PC-9 (cell line): ENCODE results near the gene ASXL1. TPM values are rescaled to one million over a fixed set of nuclear protein-coding genes. Genes with fewer than 3 reads are reported as not detected.
A peak's percentile ranks its signal among the peaks of the same experiment; 100 is the strongest.

Experiments used
- BruUV-seq: library from RNA; stranded (reverse); fragments of 400-500 nt; replicated peaks from 2 replicates; lab custom pipeline; 2021; lab: Mats Ljungman, UMichigan
- CTCF ChIA-PET: fragments of 300-600 bp; sonication (Branson Sonifier 250); formaldehyde crosslinking; loops from one replicate; lab custom pipeline; 2022; ENCODE audit warnings: antibody characterized with exemption; lab: Charles Lee
- POLR2A ChIA-PET: fragments of 300-600 bp; sonication (Branson Sonifier 250); formaldehyde crosslinking; loops from one replicate; lab custom pipeline; 2022; ENCODE audit warnings: antibody characterized with exemption; ENCODE audit not compliant: unreplicated experiment; lab: Charles Lee
- DNase-seq, 2 experiments: peaks; one replicate each; pipeline versions ENCODE4 v3.0.0 to v3.0.0-alpha.2; 2015 to 2022; ENCODE audit warnings: mixed read lengths in 1 of 2
- H2AFZ ChIP-seq: fragments of 200-600 bp; sonication (generic); 2 replicates; pipeline ENCODE4 v1.8.1; 2017; ENCODE audit warnings: antibody characterized with exemption
- H3F3A ChIP-seq: fragments of 200-600 bp; sonication (generic); 2 replicates; pipeline ENCODE4 v1.8.1; 2017; ENCODE audit warnings: antibody characterized with exemption, mild to moderate bottlenecking, low read depth; ENCODE audit not compliant: insufficient read depth
- H3K27ac ChIP-seq: fragments of 200-600 bp; sonication (generic); 2 replicates; pipeline ENCODE4 v1.6.1; 2016; ENCODE audit warnings: mixed run types
- H3K27me3 ChIP-seq: fragments of 200-600 bp; sonication (generic); 2 replicates; pipeline ENCODE4 v1.6.1; 2016; ENCODE audit warnings: low read depth, mixed run types; ENCODE audit not compliant: insufficient read depth
- H3K36me3 ChIP-seq: fragments of 200-600 bp; sonication (generic); 2 replicates; pipeline ENCODE4 v1.6.1; 2016; ENCODE audit warnings: low read depth, mixed run types
- H3K4me1 ChIP-seq: fragments of 200-600 bp; sonication (generic); replicated peaks from 2 replicates; pipeline ENCODE4 v1.6.1; 2016; ENCODE audit warnings: mixed run types; ENCODE audit not compliant: insufficient read depth
- H3K4me2 ChIP-seq: fragments of 200-600 bp; sonication (generic); 2 replicates; pipeline ENCODE4 v1.6.1; 2017; ENCODE audit warnings: mixed run types
- H3K4me3 ChIP-seq: fragments of 200-600 bp; sonication (generic); 2 replicates; pipeline ENCODE4 v1.6.1; 2016; ENCODE audit warnings: mixed run types
- H3K79me2 ChIP-seq: fragments of 200-600 bp; sonication (generic); 2 replicates; pipeline ENCODE4 v1.6.1; 2017; ENCODE audit warnings: low read depth, mixed run types
- H3K9me2 ChIP-seq: fragments of 200-600 bp; sonication (generic); 2 replicates; pipeline ENCODE4 v1.8.1; 2017; ENCODE audit warnings: mild to moderate bottlenecking; ENCODE audit not compliant: insufficient read depth
- H3K9me3 ChIP-seq: fragments of 200-600 bp; sonication (generic); 2 replicates; pipeline ENCODE4 v1.8.1; 2016; ENCODE audit warnings: low read depth; ENCODE audit not compliant: insufficient read depth
- H4K20me1 ChIP-seq: fragments of 200-600 bp; sonication (generic); 2 replicates; pipeline ENCODE4 v1.8.1; 2017; ENCODE audit not compliant: insufficient read depth
- EZH2 ChIP-seq: fragments of 200-600 bp; sonication (generic); IDR thresholded peaks from 2 replicates; pipeline ENCODE4 v1.8.0; 2017; ENCODE audit warnings: antibody characterized with exemption, low read depth
- intact Hi-C: fragments of 100-400 bp; cut with micrococcal nuclease; formaldehyde crosslinking; loops from one replicate; pipeline ENCODE4 v1.10.0; 2022; ENCODE audit not compliant: unreplicated experiment
- total RNA-seq: library from RNA; stranded (reverse); gene quantifications from 2 replicates; pipeline ENCODE4 v1.2.3, GENCODE V29; 2021
- TF ChIP-seq, protein P1 (sequence below): fragments of 200-600 bp; sonication (generic); conservative IDR thresholded peaks from 2 replicates; pipeline ENCODE4 v1.6.1; 2017; ENCODE audit warnings: mixed run types, antibody characterized with exemption, mild to moderate bottlenecking, moderate library complexity

The ASXL1 gene
- total RNA-seq, 1 experiment from 2014 or later, result 123 TPM

DNA sequence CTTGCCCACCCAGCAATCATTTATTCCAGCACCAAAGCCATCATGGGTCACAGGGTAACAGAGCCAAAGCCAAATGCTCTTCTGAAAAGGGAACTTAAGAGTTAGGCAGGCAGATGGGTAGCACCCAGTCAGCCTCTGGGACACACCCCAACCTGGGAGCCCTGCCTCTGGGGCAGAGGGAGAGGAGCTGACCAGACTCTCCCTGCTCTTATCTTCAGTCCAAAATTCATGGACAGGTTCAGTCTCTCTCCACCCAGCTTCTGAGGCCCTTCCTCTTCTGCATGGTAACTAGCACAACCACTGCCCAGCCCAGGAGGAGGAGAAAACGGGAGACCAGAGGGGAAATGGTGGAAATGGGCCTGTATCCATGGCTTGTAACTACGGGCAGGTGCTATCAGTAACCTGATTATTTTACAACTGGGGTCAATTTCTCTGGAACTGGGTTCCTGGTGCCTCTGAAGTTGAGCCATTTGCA is 121.6 kb downstream of the ASXL1 start:
- ChIA-PET POLR2A (no interaction called here), CTCF (no interaction called here)
- H4K20me1 ChIP-seq, result peaks cover 30% of the 10 kb centered on the region

DNA sequence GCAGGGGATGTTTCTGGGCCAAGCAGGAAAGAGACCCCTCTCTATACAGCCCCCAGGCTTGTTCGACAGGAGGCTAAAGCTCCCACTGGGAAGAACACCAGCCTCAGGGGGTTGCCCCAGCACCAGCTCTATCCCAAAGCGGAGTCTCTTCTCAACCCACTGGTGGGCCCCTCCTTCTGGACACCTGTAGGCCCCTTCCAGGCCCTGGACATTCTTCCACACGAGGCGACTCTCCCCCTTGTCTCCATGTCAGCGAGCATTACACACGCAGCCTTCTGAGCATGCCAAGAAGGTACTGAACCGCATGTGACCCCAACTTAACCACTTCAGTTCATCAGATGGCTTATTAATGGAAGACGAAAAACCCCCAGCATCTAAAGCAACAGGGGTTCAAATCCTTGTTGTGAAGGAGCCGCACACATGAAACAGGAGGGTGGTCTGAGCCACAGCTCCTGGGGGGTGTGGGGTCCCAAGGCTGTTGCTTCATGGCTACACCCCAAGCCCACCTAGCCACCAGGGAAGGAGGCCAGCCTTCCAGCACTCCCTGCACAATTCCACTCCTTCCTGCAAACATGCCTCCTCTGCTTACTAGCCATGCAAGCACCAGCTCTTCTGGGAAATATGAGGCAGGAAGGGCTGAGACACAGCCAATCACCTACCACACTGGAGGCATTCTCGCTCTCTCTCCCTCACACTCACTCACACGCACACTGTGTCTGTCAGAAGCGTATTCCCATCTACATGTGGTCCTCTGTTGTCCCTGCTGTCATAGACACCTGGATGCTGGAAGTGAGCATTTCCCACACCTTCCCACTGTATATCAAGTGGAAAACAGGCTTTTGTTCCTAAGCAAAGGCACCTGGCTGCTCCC is 122.5 kb downstream of the ASXL1 start:
- Histone ChIP-seq H3K36me3 (no peaks in the 10 kb centered on the region), H3K27ac (no peak overlapping the region), H3K4me2 (no peak overlapping the region), H3K9me3 (no peaks in the 10 kb centered on the region), H3K4me1 (peaks cover 30% of the 10 kb centered on the region), H3K27me3 (no peaks in the 10 kb centered on the region), H4K20me1 (peaks cover 30% of the 10 kb centered on the region), H3K9me2 (no peaks in the 10 kb centered on the region), H3K79me2 (peaks cover 51% of the 10 kb centered on the region), H3F3A (peaks cover 24% of the 10 kb centered on the region; the same call in 1 of the 2 replicates), H3K4me3 (no peak overlapping the region), H2AFZ (no peak overlapping the region)
- TF ChIP-seq, protein P1, sequence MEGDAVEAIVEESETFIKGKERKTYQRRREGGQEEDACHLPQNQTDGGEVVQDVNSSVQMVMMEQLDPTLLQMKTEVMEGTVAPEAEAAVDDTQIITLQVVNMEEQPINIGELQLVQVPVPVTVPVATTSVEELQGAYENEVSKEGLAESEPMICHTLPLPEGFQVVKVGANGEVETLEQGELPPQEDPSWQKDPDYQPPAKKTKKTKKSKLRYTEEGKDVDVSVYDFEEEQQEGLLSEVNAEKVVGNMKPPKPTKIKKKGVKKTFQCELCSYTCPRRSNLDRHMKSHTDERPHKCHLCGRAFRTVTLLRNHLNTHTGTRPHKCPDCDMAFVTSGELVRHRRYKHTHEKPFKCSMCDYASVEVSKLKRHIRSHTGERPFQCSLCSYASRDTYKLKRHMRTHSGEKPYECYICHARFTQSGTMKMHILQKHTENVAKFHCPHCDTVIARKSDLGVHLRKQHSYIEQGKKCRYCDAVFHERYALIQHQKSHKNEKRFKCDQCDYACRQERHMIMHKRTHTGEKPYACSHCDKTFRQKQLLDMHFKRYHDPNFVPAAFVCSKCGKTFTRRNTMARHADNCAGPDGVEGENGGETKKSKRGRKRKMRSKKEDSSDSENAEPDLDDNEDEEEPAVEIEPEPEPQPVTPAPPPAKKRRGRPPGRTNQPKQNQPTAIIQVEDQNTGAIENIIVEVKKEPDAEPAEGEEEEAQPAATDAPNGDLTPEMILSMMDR, result no peak
- TF ChIP-seq EZH2, result no peak
- POLR2A ChIA-PET, result no interaction called here
- BruUV-seq, result no TSS peak
- intact Hi-C loops, result loop anchor here (10.0 kb wide), 1 partner anchor 646 kb away; no protein-coding TSS in a partner anchor
- DNase-seq, result no peak
- CTCF ChIA-PET, result no interaction called here

More for the DNA sequence above, 121.6 kb downstream of the ASXL1 start:
- TF ChIP-seq, protein P1, result no peak
- no peak for TF ChIP-seq EZH2
- no peaks in the 10 kb centered on the region for H3K27me3 ChIP-seq
- BruUV-seq, result no TSS peak
- no peak overlapping the region for H3K4me2 ChIP-seq
- H3K9me3 ChIP-seq, result no peaks in the 10 kb centered on the region
- no peaks in the 10 kb centered on the region for H3K9me2 ChIP-seq
- DNase-seq, result no peak
- H3K27ac ChIP-seq, result no peak overlapping the region
- no peaks in the 10 kb centered on the region for H3K36me3 ChIP-seq
- intact Hi-C loops, result loop anchor here (10.0 kb wide), 1 partner anchor 645 kb away; no protein-coding TSS in a partner anchor
- peaks cover 32% of the 10 kb centered on the region for H3K4me1 ChIP-seq
- no peak overlapping the region for H2AFZ ChIP-seq
- H3K79me2 ChIP-seq, result peaks cover 54% of the 10 kb centered on the region
- H3K4me3 ChIP-seq, result no peak overlapping the region
- H3F3A ChIP-seq, result peaks cover 22% of the 10 kb centered on the region; the same call in 1 of the 2 replicates

DNA sequence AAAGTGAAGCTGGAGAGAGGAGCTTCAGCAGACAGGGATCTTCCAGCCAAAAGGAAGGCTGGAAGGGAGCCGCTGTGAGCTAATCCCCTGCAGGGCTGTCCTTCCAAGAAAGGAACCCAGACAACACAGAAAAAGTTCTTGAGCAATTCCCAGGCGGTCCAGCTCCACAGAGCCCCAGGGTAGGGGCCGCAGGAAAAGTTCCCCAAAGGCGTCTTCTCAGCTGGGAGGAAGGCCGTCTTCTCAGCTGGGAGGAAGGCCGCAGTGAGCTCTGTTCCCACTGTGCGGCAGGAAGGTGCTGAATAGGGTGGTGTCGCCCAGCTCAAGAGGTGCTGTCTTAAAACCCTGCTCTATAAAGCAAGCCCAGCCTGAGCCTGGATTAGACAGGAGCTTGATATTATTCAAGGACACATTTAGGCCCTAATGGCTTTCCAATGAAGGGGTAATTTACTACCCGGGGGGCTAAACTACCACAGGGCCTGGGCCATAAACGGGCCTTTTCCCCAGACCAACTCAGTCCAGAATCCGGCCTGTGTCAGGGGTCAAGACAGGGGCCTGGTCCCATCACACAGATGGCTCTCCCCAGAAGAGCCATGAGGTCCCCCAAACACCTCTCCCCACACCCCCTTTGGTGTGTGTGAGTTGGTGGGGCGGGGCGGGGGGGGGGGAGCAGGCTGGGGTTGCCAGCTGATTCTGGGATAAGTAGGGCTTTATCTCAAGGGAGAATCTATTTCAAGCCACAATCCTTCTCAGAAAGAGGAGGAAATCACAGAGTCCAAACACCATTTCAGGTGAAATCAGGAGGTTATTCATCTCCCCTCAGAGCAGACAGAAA is 123.4 kb downstream of the ASXL1 start:
- no peak overlapping the region for H2AFZ ChIP-seq
- DNase-seq, result no peak

More for the DNA sequence above, 123.4 kb downstream of the ASXL1 start:
- POLR2A ChIA-PET, result no interaction called here
- Histone ChIP-seq H3K79me2 (peaks cover 48% of the 10 kb centered on the region), H3K9me3 (no peaks in the 10 kb centered on the region), H3K27me3 (no peaks in the 10 kb centered on the region), H3K4me1 (peaks cover 22% of the 10 kb centered on the region), H3K9me2 (no peaks in the 10 kb centered on the region), H3K36me3 (no peaks in the 10 kb centered on the region), H3K27ac (no peak overlapping the region), H3K4me3 (no peak overlapping the region; the same call in 1 of the 2 replicates), H4K20me1 (peaks cover 30% of the 10 kb centered on the region), H3F3A (peaks cover 23% of the 10 kb centered on the region; the same call in 1 of the 2 replicates), H3K4me2 (peak overlapping the region; percentile 80)
- no peak for TF ChIP-seq EZH2
- TF ChIP-seq, protein P1, result no peak
- CTCF ChIA-PET, result interaction anchor here (0.6 kb wide), 1 partner anchor 157 kb away, joined by 3 read pairs; no protein-coding TSS in a partner anchor
- BruUV-seq, result TSS peak; percentile 19
- intact Hi-C loops, result loop anchor here (2.0 to 10.0 kb wide), 2 partner anchors 149 to 647 kb away; no protein-coding TSS in a partner anchor
